Measurements from ENCODE around the gene RAG2.
A peak's percentile ranks its signal among the peaks of the same experiment; 100 is the strongest.

RAG2 gene

GRCh38 chr11:36619502-36619901 lies 21.5 kb upstream of the RAG2 start:
- Histone ChIP-seq H3K4me1 (ENCODE audit: control insufficient read depth, insufficient read depth, low read length, unreplicated experiment) (no peaks in the 10 kb centered on the region), H3K4me3 (ENCODE audit: low read depth, low read length) (no peak overlapping the region), H3K79me2 (ENCODE audit: control insufficient read depth, insufficient read depth, low read length, unreplicated experiment) (no peaks in the 10 kb centered on the region), H3K27ac (ENCODE audit: low read depth, low read length) (no peak overlapping the region), H2AFZ (ENCODE audit: low read length, unreplicated experiment) (peak overlapping the region; percentile 12), H3K27me3 (ENCODE audit: insufficient read depth, low read length) (no peaks in the 10 kb centered on the region), H3K36me3 (ENCODE audit: insufficient read depth, low read length) (no peaks in the 10 kb centered on the region)

GRCh38 chr11:36618363-36619047 lies 20.5 kb upstream of the RAG2 start:
- no peak overlapping the region for H3K4me3 ChIP-seq (ENCODE audit: low read depth, low read length)
- H3K27ac ChIP-seq (ENCODE audit: low read depth, low read length), result no peak overlapping the region
- no peaks in the 10 kb centered on the region for H3K36me3 ChIP-seq (ENCODE audit: insufficient read depth, low read length)
- no peak overlapping the region for H2AFZ ChIP-seq (ENCODE audit: low read length, unreplicated experiment)
- no peaks in the 10 kb centered on the region for H3K27me3 ChIP-seq (ENCODE audit: insufficient read depth, low read length)
- H3K79me2 ChIP-seq (ENCODE audit: control insufficient read depth, insufficient read depth, low read length, unreplicated experiment), result no peaks in the 10 kb centered on the region
- no peaks in the 10 kb centered on the region for H3K4me1 ChIP-seq (ENCODE audit: control insufficient read depth, insufficient read depth, low read length, unreplicated experiment)

- H3K4me3 ChIP-seq (ENCODE audit: low read depth, low read length), result no peak overlapping the region
- H3K4me1 ChIP-seq (ENCODE audit: control insufficient read depth, insufficient read depth, low read length, unreplicated experiment), result no peaks in the 10 kb centered on the region
- H3K27ac ChIP-seq (ENCODE audit: low read depth, low read length), result no peak overlapping the region
Observed at GRCh38 chr11:36617543-36618362, 19.7 kb upstream of the RAG2 start.

GRCh38 chr11:36615826-36616225 lies 17.8 kb upstream of the RAG2 start:
- no peaks in the 10 kb centered on the region for H3K4me1 ChIP-seq (ENCODE audit: control insufficient read depth, insufficient read depth, low read length, unreplicated experiment)
- no peaks in the 10 kb centered on the region for H3K79me2 ChIP-seq (ENCODE audit: control insufficient read depth, insufficient read depth, low read length, unreplicated experiment)
- H2AFZ ChIP-seq (ENCODE audit: low read length, unreplicated experiment), result no peak overlapping the region
- H3K27me3 ChIP-seq (ENCODE audit: insufficient read depth, low read length), result no peaks in the 10 kb centered on the region
- no peaks in the 10 kb centered on the region for H3K36me3 ChIP-seq (ENCODE audit: insufficient read depth, low read length)
- H3K27ac ChIP-seq (ENCODE audit: low read depth, low read length), result no peak overlapping the region
- H3K4me3 ChIP-seq (ENCODE audit: low read depth, low read length), result no peak overlapping the region

More at GRCh38 chr11:36617543-36618362, 19.7 kb upstream of the RAG2 start:
- no peaks in the 10 kb centered on the region for H3K36me3 ChIP-seq (ENCODE audit: insufficient read depth, low read length)
- H2AFZ ChIP-seq (ENCODE audit: low read length, unreplicated experiment), result no peak overlapping the region
- H3K27me3 ChIP-seq (ENCODE audit: insufficient read depth, low read length), result no peaks in the 10 kb centered on the region
- no peaks in the 10 kb centered on the region for H3K79me2 ChIP-seq (ENCODE audit: control insufficient read depth, insufficient read depth, low read length, unreplicated experiment)

GRCh38 chr11:36609383-36609782 lies 11.3 kb upstream of the RAG2 start:
- Histone ChIP-seq H2AFZ (ENCODE audit: low read length, unreplicated experiment) (no peak overlapping the region), H3K4me3 (ENCODE audit: low read depth, low read length) (no peak overlapping the region), H3K27me3 (ENCODE audit: insufficient read depth, low read length) (no peaks in the 10 kb centered on the region), H3K79me2 (ENCODE audit: control insufficient read depth, insufficient read depth, low read length, unreplicated experiment) (no peaks in the 10 kb centered on the region), H3K27ac (ENCODE audit: low read depth, low read length) (no peak overlapping the region), H3K36me3 (ENCODE audit: insufficient read depth, low read length) (no peaks in the 10 kb centered on the region), H3K4me1 (ENCODE audit: control insufficient read depth, insufficient read depth, low read length, unreplicated experiment) (no peaks in the 10 kb centered on the region)

GRCh38 chr11:36608491-36609199 lies 10.6 kb upstream of the RAG2 start:
- Histone ChIP-seq H3K4me3 (ENCODE audit: low read depth, low read length) (no peak overlapping the region), H2AFZ (ENCODE audit: low read length, unreplicated experiment) (no peak overlapping the region), H3K36me3 (ENCODE audit: insufficient read depth, low read length) (no peaks in the 10 kb centered on the region), H3K4me1 (ENCODE audit: control insufficient read depth, insufficient read depth, low read length, unreplicated experiment) (no peaks in the 10 kb centered on the region), H3K27me3 (ENCODE audit: insufficient read depth, low read length) (no peaks in the 10 kb centered on the region), H3K79me2 (ENCODE audit: control insufficient read depth, insufficient read depth, low read length, unreplicated experiment) (no peaks in the 10 kb centered on the region), H3K27ac (ENCODE audit: low read depth, low read length) (no peak overlapping the region)

GRCh38 chr11:36605221-36606216 lies 7.5 kb upstream of the RAG2 start:
- H3K79me2 ChIP-seq (ENCODE audit: control insufficient read depth, insufficient read depth, low read length, unreplicated experiment), result no peaks in the 10 kb centered on the region
- H2AFZ ChIP-seq (ENCODE audit: low read length, unreplicated experiment), result no peak overlapping the region
- H3K27me3 ChIP-seq (ENCODE audit: insufficient read depth, low read length), result no peaks in the 10 kb centered on the region
- no peak overlapping the region for H3K4me3 ChIP-seq (ENCODE audit: low read depth, low read length)
- no peaks in the 10 kb centered on the region for H3K4me1 ChIP-seq (ENCODE audit: control insufficient read depth, insufficient read depth, low read length, unreplicated experiment)
- no peaks in the 10 kb centered on the region for H3K36me3 ChIP-seq (ENCODE audit: insufficient read depth, low read length)
- H3K27ac ChIP-seq (ENCODE audit: low read depth, low read length), result no peak overlapping the region

- H3K4me3 ChIP-seq (ENCODE audit: low read depth, low read length), result no peak overlapping the region
- no peaks in the 10 kb centered on the region for H3K27me3 ChIP-seq (ENCODE audit: insufficient read depth, low read length)
- no peak overlapping the region for H2AFZ ChIP-seq (ENCODE audit: low read length, unreplicated experiment)
- no peaks in the 10 kb centered on the region for H3K4me1 ChIP-seq (ENCODE audit: control insufficient read depth, insufficient read depth, low read length, unreplicated experiment)
- H3K27ac ChIP-seq (ENCODE audit: low read depth, low read length), result no peak overlapping the region
- H3K36me3 ChIP-seq (ENCODE audit: insufficient read depth, low read length), result no peaks in the 10 kb centered on the region
- no peaks in the 10 kb centered on the region for H3K79me2 ChIP-seq (ENCODE audit: control insufficient read depth, insufficient read depth, low read length, unreplicated experiment)
Observed at GRCh38 chr11:36602135-36602534, 4.1 kb upstream of the RAG2 start.

- no peaks in the 10 kb centered on the region for H3K4me1 ChIP-seq (ENCODE audit: control insufficient read depth, insufficient read depth, low read length, unreplicated experiment)
- no peaks in the 10 kb centered on the region for H3K36me3 ChIP-seq (ENCODE audit: insufficient read depth, low read length)
- no peak overlapping the region for H2AFZ ChIP-seq (ENCODE audit: low read length, unreplicated experiment)
- H3K27me3 ChIP-seq (ENCODE audit: insufficient read depth, low read length), result no peaks in the 10 kb centered on the region
- no peak overlapping the region for H3K27ac ChIP-seq (ENCODE audit: low read depth, low read length)
- H3K4me3 ChIP-seq (ENCODE audit: low read depth, low read length), result no peak overlapping the region
- H3K79me2 ChIP-seq (ENCODE audit: control insufficient read depth, insufficient read depth, low read length, unreplicated experiment), result no peaks in the 10 kb centered on the region
Observed at GRCh38 chr11:36601155-36601554, 3.1 kb upstream of the RAG2 start.

- H3K4me3 ChIP-seq (ENCODE audit: low read depth, low read length), result no peak overlapping the region
- no peaks in the 10 kb centered on the region for H3K27me3 ChIP-seq (ENCODE audit: insufficient read depth, low read length)
- H3K36me3 ChIP-seq (ENCODE audit: insufficient read depth, low read length), result no peaks in the 10 kb centered on the region
- H3K79me2 ChIP-seq (ENCODE audit: control insufficient read depth, insufficient read depth, low read length, unreplicated experiment), result no peaks in the 10 kb centered on the region
- H3K4me1 ChIP-seq (ENCODE audit: control insufficient read depth, insufficient read depth, low read length, unreplicated experiment), result no peaks in the 10 kb centered on the region
- no peak overlapping the region for H3K27ac ChIP-seq (ENCODE audit: low read depth, low read length)
- H2AFZ ChIP-seq (ENCODE audit: low read length, unreplicated experiment), result no peak overlapping the region
Observed at GRCh38 chr11:36600180-36600579, 2.1 kb upstream of the RAG2 start.

All from ACC112 (cell line).